T-helper 2 cell treated with Interferon-gamma antibody and Interleukin-4, amounts not matched to agents 5 μg/mL and 100 μg/mL, for 36 hours (primary cell): ENCODE measurements around the gene FBXO5.

Experiments
- DNase-seq: peaks from one replicate; pipeline ENCODE4 v3.0.0; 2021; ENCODE audit warnings: low spot score
- H3K27ac Mint-ChIP-seq: one replicate; pipeline ENCODE4 v1.8.0; 2021; ENCODE audit warnings: mild to moderate bottlenecking, mixed read lengths
- H3K27me3 Mint-ChIP-seq: one replicate; pipeline ENCODE4 v1.8.0; 2021; ENCODE audit warnings: low read depth, mixed read lengths
- H3K36me3 Mint-ChIP-seq: one replicate; pipeline ENCODE4 v1.8.0; 2021; ENCODE audit warnings: low read depth, mixed read lengths
- H3K4me1 Mint-ChIP-seq: one replicate; pipeline ENCODE4 v1.8.0; 2021; ENCODE audit warnings: low read depth, mixed read lengths
- H3K4me3 Mint-ChIP-seq: one replicate; pipeline ENCODE4 v1.8.0; 2022; ENCODE audit warnings: mild to moderate bottlenecking, moderate library complexity, mixed read lengths
- H3K9me3 Mint-ChIP-seq: one replicate; pipeline ENCODE4 v1.8.0; 2021; ENCODE audit warnings: mixed read lengths

FBXO5 gene, protein sequence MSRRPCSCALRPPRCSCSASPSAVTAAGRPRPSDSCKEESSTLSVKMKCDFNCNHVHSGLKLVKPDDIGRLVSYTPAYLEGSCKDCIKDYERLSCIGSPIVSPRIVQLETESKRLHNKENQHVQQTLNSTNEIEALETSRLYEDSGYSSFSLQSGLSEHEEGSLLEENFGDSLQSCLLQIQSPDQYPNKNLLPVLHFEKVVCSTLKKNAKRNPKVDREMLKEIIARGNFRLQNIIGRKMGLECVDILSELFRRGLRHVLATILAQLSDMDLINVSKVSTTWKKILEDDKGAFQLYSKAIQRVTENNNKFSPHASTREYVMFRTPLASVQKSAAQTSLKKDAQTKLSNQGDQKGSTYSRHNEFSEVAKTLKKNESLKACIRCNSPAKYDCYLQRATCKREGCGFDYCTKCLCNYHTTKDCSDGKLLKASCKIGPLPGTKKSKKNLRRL

DNA sequence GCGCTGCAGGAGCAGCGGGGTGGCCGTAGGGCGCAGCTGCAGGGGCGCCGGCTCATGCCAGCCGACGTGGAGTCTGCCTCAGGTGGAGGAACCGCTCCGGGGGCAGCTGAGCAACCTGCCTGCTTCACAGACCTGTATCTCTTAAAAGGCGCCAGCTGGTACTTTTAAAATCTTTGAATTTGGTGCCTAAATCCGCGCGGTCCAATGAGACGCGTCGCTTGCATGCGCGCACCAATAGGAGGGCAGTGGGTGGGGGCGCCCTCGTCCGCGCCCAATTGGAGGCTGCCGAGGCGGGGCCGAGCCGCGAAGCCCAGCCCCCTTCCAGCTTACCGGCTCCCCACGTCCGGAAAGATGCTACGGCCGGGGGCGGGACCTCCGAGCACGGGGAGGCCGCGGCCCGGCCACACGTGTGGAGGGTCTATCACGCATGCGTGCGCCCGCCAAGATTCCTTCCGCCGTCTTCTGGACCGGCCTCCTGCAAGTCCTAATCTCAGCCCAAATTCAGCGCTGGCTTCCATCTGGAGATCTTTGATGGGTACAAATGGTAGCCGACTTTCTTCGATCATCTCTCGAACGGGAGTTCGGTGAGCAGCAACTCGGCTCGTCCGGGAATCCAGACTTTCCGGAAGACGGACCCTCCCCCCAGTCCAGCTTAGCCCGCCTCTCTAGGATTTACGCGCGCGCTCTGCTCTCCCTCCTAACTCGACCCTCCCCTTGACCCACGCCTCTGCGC is at the start of gene FBXO5:
Gene FBXO5 (minus strand): TSS at position 138 of the 733 bp plus-strand sequence. CDS start 82 bp downstream, at position 56.
- H3K4me1 Mint-ChIP-seq: peaks cover 49% of the 10 kb centered on the region

DNA sequence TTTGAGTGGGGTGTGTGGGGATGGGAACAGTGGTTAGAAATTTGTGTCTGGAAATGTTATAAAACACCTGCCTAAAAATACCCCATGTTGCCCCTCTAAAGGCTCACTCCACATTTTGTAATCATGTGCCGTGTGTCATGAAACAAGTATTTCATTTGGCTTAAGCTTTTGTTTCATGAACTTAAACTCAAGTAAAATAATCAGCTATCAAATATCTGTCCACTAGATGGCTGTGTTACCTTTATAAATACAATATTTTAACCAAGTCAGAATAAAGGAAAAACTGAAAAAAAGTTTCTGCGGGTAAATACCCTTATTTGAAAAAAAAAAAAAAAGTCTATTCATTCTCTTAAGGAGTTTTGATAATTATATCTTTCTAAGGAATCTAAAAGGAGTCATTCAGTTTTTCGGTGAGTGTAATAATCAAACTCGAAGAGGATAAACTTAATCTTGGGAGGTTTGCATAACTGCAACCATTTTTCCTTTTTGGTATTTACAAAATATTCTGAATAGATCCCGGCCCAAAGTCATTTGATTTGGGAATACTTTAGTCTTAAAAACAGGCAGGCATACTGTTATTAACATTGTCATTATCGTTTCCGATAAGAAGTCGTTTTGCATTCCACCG is 49.5 kb upstream of the FBXO5 start:
- no peaks in the 10 kb centered on the region for H3K4me1 Mint-ChIP-seq
- peaks cover 17% of the 10 kb centered on the region for H3K27me3 Mint-ChIP-seq
- no peaks in the 10 kb centered on the region for H3K36me3 Mint-ChIP-seq
- H3K27ac Mint-ChIP-seq: no peak overlapping the region
- no peak for DNase-seq
- H3K9me3 Mint-ChIP-seq: no peaks in the 10 kb centered on the region
- H3K4me3 Mint-ChIP-seq: no peak overlapping the region

More for the DNA sequence above, at the start of gene FBXO5:
- Mint-ChIP-seq H3K9me3 (no peaks in the 10 kb centered on the region), H3K36me3 (peaks cover 51% of the 10 kb centered on the region), H3K4me3 (peak within 1 kb of the TSS; percentile 96), H3K27me3 (no peaks in the 10 kb centered on the region), H3K27ac (peak within 1 kb of the TSS; percentile 97)
- peak; percentile 98 for DNase-seq

DNA sequence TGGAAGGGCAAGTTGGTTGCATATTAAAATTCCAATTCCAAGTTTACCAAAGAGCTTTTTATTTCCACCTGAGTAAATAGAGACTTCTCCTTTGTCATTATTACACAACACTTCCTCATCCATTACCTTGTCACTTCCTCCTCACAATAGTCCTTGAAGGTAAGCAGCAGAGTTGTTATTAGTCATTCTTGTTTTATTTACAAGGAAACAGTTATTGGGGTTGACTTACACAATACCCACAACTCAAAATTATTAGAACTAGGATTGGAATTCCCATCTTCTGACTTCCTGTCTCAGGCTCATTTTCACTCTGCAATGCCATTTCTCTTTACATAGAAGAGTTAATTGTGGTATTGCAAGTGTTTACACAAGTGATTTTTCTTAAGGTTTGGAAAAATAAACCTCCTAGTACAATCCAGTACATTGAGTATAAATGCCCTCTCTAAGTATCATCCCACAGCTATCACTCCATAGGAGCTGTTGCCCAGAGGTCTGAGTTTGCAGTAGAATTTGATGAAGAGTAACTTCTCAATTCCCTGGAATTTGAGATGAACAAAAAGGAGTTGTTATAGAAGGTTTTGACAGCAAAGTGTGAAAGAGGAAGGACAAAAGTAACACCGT is 48.6 kb upstream of the FBXO5 start:
- peaks cover 22% of the 10 kb centered on the region for H3K27me3 Mint-ChIP-seq
- DNase-seq: no peak
- no peak overlapping the region for H3K27ac Mint-ChIP-seq
- H3K4me3 Mint-ChIP-seq: no peak overlapping the region
- no peaks in the 10 kb centered on the region for H3K36me3 Mint-ChIP-seq
- H3K4me1 Mint-ChIP-seq: no peaks in the 10 kb centered on the region
- no peaks in the 10 kb centered on the region for H3K9me3 Mint-ChIP-seq

DNA sequence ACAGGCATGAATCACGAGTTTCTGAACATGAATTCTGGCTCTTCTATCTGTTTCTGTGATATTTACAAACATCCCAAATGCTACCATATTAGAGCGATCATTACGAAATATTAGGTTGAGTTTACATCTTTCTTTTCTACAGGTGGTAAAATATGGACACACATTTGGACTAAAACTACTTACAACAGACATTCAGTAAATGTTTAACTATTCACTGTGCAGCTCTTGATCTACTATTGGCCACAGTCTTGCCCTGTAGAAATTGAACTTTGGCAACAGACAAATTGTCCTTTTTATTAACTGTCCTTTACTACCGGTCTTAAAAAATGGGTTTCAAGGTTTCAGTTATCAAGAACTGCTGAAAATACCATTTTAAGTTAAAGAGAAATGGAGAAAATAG is 46.1 kb upstream of the FBXO5 start:
- Mint-ChIP-seq H3K4me3 (no peak overlapping the region), H3K4me1 (peaks cover 1% of the 10 kb centered on the region), H3K9me3 (no peaks in the 10 kb centered on the region), H3K27ac (no peak overlapping the region), H3K36me3 (no peaks in the 10 kb centered on the region), H3K27me3 (peaks cover 26% of the 10 kb centered on the region)
- DNase-seq: no peak

DNA sequence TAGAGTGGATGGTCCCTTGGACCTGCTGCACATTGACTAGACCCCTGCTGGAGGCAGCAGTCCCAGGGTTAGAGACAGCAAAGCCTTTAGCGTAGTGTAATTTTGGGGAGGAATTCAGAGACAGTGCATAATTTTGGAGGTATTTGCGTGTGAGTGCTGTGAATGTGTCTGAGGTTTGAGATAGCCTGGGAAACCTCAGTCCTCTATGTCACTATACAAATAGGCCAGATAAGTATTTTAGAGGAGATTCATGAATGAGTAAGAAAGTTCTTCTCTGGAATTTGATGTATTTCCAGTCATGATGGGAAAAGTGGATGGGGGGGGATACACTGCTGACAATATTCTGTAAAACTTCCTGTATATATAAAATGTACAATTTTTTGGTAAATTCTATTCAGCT is 45.4 kb upstream of the FBXO5 start:
- no peak overlapping the region for H3K27ac Mint-ChIP-seq
- DNase-seq: no peak
- H3K36me3 Mint-ChIP-seq: no peaks in the 10 kb centered on the region
- H3K9me3 Mint-ChIP-seq: no peaks in the 10 kb centered on the region
- H3K4me1 Mint-ChIP-seq: peaks cover 1% of the 10 kb centered on the region
- no peak overlapping the region for H3K4me3 Mint-ChIP-seq
- peaks cover 29% of the 10 kb centered on the region for H3K27me3 Mint-ChIP-seq

DNA sequence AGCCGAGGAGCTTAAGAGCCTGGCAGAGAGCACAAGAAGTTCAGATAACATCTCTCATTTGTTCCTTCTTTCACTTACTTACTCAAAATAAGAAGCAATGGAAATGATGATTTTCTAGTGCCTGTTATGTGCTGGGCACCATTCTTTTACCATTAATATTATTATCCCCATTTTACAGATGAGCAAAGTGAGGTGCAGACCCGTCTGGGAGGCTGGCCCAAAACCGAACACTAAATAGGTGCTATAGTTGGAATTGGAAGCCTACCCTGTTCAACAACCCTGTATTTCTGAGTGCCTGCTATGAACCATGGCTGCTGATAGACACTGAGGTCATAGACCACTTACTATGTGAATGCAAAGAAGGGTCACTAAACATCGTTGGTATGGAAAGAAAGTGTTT is 44.6 kb upstream of the FBXO5 start:
- Mint-ChIP-seq H3K27ac (no peak overlapping the region), H3K36me3 (no peaks in the 10 kb centered on the region), H3K4me3 (no peak overlapping the region), H3K4me1 (peaks cover 1% of the 10 kb centered on the region), H3K27me3 (peaks cover 33% of the 10 kb centered on the region), H3K9me3 (no peaks in the 10 kb centered on the region)
- DNase-seq: no peak

DNA sequence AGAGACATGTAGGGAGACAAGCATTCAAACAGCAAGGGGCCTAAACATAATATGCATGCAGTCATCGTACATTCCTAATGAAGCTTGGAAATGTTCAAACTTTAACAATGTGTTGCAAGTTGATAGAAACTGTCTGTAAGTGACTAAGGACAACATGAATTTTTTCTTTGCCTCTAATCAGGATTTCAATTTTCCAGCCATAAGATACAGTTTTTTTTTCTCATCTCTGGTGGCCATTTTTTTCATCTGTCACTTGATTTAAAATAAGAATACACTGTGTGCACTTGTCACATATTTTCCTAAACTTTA is 41.8 kb upstream of the FBXO5 start:
- Mint-ChIP-seq H3K36me3 (no peaks in the 10 kb centered on the region), H3K27ac (no peak overlapping the region), H3K27me3 (peaks cover 29% of the 10 kb centered on the region), H3K4me1 (peaks cover 1% of the 10 kb centered on the region), H3K4me3 (no peak overlapping the region), H3K9me3 (no peaks in the 10 kb centered on the region)
- DNase-seq: no peak

DNA sequence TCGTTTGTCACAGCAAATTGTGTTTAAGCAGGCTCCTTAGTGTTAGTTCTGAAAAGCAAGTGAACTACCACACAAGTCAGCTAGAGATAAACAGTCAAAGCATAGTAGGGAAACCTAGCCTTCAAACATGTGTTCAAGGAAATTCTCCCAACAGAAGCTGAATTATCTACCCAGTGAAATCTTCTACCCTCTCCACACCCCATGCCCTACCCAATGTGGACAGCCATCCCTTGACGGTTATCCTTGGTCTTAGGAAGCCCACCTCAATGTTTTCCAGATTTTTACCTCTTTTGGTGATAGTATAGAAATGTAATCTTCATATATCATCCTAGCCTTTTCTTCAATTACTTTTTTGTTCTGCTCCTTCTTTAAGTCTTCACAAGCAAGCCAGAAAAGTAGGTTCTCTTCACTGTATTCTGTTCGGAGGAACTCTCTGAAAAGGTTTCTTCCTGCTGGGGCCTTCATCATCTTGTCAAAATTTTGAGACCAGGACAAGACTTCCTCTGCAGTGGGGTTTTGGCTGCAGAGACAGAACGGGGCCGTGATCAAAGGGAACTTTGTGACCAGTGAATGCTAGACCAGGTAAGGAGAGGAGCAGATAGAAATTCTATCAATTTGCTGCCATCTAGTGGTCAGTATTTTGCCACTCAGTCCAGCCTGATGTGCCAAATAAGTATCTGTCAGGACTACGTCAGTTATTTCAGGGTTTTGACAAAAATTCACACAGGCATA is 41.3 kb upstream of the FBXO5 start:
- no peaks in the 10 kb centered on the region for H3K9me3 Mint-ChIP-seq
- H3K4me1 Mint-ChIP-seq: peaks cover 1% of the 10 kb centered on the region
- H3K4me3 Mint-ChIP-seq: no peak overlapping the region
- no peaks in the 10 kb centered on the region for H3K36me3 Mint-ChIP-seq
- H3K27ac Mint-ChIP-seq: no peak overlapping the region
- peak; percentile 23 for DNase-seq
- peaks cover 29% of the 10 kb centered on the region for H3K27me3 Mint-ChIP-seq

DNA sequence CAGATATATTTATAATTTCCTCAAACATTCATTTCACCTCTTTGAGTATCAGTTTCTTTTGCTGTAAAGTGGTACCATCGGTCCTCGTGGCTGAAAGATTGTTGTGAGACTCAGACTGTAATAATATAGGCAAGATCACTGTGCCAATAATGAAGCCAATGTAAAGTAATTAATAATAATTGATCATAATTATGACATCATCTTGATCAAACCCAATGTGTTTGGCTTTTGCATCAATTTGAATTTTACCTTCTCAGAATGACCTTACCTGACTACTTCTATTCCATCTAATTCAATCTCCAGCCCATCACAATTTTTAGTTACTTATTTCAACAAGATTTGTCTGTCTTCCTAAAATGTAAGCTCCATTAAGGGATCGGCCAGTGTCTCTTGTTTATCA is 35.5 kb upstream of the FBXO5 start:
- DNase-seq: no peak
- Mint-ChIP-seq H3K27me3 (peaks cover 27% of the 10 kb centered on the region), H3K4me3 (no peak overlapping the region), H3K9me3 (no peaks in the 10 kb centered on the region), H3K36me3 (no peaks in the 10 kb centered on the region), H3K27ac (no peak overlapping the region), H3K4me1 (no peaks in the 10 kb centered on the region)

DNA sequence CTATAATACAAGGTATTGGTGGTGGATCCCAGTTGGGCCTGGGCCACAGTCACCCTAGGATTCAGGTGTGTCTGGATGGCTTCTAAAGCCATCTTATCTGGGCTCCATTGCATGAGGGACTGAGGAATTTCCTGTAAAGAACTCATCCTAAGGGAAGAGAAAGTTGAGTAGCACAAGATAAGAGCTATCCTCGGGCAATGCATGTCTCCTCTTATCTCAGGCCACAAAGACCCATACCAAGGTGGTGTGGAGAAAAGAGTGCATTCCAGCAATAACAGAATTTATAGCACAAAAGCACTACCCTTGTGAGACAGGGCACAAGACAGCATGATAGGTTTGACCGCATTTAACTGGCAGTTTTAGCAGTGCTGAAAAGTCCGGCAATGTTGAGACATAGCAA is 34.0 kb upstream of the FBXO5 start:
- Mint-ChIP-seq H3K4me3 (no peak overlapping the region), H3K27ac (no peak overlapping the region), H3K27me3 (peaks cover 31% of the 10 kb centered on the region), H3K36me3 (no peaks in the 10 kb centered on the region), H3K9me3 (no peaks in the 10 kb centered on the region), H3K4me1 (no peaks in the 10 kb centered on the region)
- no peak for DNase-seq

DNA sequence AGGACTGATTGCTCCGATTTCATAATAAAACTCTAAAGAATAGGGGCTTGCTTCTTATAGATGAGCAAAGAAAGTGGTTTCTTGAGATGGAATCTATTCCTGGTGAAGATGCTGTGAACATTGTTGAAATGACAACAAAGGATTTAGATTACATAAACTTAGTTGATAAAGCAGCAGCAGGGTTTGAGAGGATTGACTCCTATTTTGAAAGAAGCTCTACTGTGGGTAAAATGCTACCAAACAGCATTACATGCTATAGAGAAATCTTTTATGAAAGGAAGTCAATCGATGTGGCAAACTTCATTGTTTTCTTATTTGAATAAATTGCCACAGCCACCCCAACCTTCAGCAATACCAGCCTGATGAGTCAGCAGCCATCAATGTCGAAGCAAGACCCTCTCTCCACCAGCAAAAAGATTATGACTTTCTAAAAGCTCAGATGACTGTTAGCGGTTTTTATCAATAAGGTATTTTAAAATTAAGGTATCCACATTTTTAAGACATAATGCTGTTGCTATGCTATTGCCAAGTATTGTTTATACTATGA is 32.3 kb upstream of the FBXO5 start:
- Mint-ChIP-seq H3K27me3 (peaks cover 36% of the 10 kb centered on the region), H3K27ac (no peak overlapping the region), H3K4me3 (no peak overlapping the region), H3K9me3 (no peaks in the 10 kb centered on the region), H3K36me3 (no peaks in the 10 kb centered on the region), H3K4me1 (no peaks in the 10 kb centered on the region)
- no peak for DNase-seq

DNA sequence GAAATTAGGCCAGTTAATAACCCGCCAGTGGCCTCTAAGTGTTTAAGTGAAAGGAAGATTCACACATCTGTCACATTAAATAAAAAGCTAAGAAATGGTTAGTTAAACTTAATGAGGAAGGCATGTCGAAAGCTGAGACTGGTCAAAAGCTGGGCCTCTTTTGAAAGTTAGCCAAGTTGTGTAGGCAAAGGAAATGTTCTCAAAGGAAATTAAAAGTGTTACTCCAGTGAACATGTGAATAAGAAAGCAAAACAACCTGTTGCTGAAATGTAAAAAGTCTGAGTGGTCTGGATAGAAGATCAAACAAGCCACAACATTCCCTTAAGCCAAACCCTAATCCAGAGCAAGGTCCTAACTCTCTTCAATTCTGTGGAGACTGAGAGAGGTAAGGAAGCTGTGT is 30.6 kb upstream of the FBXO5 start:
- no peaks in the 10 kb centered on the region for H3K9me3 Mint-ChIP-seq
- no peak overlapping the region for H3K27ac Mint-ChIP-seq
- H3K4me3 Mint-ChIP-seq: no peak overlapping the region
- no peak for DNase-seq
- H3K36me3 Mint-ChIP-seq: no peaks in the 10 kb centered on the region
- no peaks in the 10 kb centered on the region for H3K4me1 Mint-ChIP-seq
- H3K27me3 Mint-ChIP-seq: peaks cover 43% of the 10 kb centered on the region

DNA sequence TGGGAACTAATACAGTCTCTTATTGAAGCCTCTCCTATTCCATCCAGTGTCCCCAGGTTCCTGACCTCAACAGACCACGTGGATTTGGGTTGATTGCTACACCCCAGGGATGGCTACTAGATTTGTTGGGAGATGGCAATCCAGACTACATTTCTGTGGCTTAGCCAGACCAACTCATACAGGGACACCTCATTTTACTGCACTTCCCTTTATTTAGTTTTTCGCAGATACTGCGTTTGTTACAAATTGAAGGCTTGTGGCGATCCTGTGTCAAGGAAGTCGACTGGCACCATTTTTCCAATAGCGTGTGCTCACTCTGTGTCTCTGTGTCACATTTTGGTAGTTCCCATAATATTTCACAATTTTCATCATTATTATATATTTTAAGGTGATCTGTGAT is 30.0 kb upstream of the FBXO5 start:
- peaks cover 42% of the 10 kb centered on the region for H3K27me3 Mint-ChIP-seq
- no peak for DNase-seq

More for the DNA sequence above, 30.0 kb upstream of the FBXO5 start:
- Mint-ChIP-seq H3K4me1 (no peaks in the 10 kb centered on the region), H3K27ac (no peak overlapping the region), H3K9me3 (no peaks in the 10 kb centered on the region), H3K36me3 (no peaks in the 10 kb centered on the region), H3K4me3 (no peak overlapping the region)
